NB4 (cell line): ENCODE data around the gene TXN2.

Experiments
- DNase-seq: peaks from one replicate; pipeline ENCODE4 v3.0.0; 2010; ENCODE audit warnings: low read depth
- H3K4me3 ChIP-seq: one replicate; pipeline ENCODE4 v1.5.1; 2011; ENCODE audit warnings: mild to moderate bottlenecking, low read depth, low read length, moderate library complexity
- MAX ChIP-seq: IDR thresholded peaks from 2 replicates; pipeline ENCODE4 v1.6.1; 2011; ENCODE audit warnings: low read depth, low read length
- MYC ChIP-seq: IDR thresholded peaks from 2 replicates; pipeline ENCODE4 v1.6.1; 2011; ENCODE audit warnings: low read depth, low read length
- POLR2A ChIP-seq: IDR thresholded peaks from 2 replicates; pipeline ENCODE4 v1.6.1; 2011; ENCODE audit warnings: mild to moderate bottlenecking; ENCODE audit not compliant: insufficient read length; ENCODE audit errors: extremely low read depth
- TF ChIP-seq, protein P1 (sequence below): IDR thresholded peaks from one replicate; pipeline ENCODE4 v1.5.1; 2012; ENCODE audit warnings: low read depth, low read length

TXN2 gene

DNA sequence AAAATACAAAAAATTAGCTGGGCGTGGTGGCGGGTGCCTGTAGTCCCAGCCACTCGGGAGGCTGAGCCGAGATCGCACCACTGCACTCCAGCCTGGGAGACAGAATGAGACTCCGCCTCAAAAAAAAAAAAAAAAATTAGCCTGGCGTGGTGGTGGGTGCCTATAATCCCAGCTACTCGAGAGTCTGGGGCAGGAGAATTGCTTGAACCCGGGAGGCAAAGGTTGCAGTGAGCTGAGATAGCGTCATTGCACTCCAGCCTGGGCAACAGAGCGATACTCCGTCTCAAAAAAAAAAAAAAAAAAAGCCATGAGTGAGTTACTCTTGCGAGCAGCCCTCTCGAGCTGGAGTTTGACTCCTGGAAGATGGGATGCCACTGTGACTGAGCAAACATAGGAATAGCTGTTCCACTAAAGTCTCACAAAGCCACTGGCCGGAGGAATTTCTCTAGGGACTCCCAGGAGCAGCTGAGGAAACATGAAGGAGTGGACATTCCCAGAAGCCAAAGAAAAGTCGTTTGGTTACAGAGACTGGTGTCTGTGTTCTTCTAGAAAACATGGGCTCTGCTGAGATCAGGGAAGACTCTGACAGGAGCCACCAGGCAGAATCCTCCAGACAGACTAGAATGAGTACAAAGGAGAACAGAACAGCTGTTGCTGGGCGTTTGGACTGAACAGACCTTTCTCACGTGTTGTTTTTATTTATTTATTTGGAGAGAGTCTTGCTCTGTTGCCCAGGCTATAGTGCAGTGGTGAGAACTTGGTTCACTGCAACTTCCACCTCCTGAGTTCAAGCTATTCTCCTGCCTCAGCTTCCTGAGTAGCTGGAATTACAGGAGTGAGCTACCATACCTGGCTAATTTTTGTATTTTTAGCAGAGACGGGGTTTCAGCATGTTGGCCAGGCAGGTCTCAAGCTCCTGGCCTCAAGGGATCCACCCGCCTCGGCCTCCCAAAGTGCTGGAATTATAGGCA, 61.2 kb downstream of the TXN2 start:
- TF ChIP-seq POLR2A (no peak), MYC (no peak), MAX (no peak)
- TF ChIP-seq, protein P1, sequence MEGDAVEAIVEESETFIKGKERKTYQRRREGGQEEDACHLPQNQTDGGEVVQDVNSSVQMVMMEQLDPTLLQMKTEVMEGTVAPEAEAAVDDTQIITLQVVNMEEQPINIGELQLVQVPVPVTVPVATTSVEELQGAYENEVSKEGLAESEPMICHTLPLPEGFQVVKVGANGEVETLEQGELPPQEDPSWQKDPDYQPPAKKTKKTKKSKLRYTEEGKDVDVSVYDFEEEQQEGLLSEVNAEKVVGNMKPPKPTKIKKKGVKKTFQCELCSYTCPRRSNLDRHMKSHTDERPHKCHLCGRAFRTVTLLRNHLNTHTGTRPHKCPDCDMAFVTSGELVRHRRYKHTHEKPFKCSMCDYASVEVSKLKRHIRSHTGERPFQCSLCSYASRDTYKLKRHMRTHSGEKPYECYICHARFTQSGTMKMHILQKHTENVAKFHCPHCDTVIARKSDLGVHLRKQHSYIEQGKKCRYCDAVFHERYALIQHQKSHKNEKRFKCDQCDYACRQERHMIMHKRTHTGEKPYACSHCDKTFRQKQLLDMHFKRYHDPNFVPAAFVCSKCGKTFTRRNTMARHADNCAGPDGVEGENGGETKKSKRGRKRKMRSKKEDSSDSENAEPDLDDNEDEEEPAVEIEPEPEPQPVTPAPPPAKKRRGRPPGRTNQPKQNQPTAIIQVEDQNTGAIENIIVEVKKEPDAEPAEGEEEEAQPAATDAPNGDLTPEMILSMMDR = no peak
- no peak overlapping the region for H3K4me3 ChIP-seq
- no peak for DNase-seq

DNA sequence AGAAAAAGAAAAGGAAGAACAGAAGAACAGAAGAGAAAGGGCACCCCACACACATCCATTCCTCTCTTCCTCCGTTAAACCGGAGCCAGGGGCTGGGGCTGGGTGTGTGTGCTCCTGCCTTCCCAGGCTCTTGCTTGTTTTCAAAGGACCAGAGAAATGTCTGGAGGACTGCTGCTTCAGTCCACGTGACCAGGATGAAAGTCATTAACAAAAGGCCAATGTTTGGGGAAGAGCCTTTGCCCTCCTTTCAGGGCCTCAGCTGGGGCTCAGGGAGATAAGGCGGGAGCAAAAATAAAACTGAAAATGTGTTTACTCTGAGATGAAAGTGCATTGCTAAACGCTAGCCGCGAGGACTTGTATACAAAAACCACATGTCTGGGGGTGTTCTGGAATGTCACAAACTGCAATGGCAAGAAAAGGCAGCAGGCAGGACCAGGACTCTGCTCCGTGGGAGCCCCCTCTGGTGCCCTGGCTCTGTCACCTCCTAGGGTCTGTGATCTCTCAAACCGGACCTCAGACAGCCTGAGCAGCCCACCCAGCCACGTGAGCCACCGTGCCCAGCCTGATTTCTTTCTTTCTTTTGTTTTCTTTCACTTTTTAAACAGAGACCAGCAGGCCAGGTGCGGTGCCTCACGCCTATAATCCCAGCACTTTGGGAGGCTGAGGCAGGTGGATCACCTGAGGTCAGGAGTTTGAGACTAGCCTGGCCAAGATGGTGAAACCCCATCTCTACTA, 62.1 kb downstream of the TXN2 start:
- no peak for TF ChIP-seq MYC
- TF ChIP-seq POLR2A = no peak
- peak; percentile 31; the same call in 1 of the 2 replicates for TF ChIP-seq MAX
- TF ChIP-seq, protein P1 = no peak
- no peak overlapping the region for H3K4me3 ChIP-seq
- peak; percentile 80 for DNase-seq

DNA sequence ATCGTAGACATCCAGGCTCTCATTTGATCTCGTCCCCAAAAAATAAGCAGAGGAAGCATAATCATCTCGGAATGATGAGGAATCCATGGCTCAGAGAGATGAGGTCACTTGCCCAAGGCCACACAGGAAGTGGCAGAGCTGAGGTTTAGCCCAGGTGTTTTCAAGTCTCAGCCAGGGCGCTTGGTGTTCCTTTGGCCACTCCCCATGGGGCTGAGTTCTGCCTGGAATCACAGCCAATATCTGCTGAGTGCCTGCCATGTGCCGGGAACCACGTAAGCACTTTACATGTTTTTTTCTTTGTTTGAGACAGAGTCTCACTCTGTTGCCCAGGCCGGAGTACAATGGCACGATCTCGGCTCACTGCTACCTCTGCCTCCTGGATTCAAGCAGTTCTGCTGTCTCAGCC, 64.2 kb downstream of the TXN2 start:
- no peak overlapping the region for H3K4me3 ChIP-seq
- no peak for TF ChIP-seq MYC
- no peak for DNase-seq
